ENCODE data around the gene ZNF793. TPM values are rescaled to one million over a fixed set of nuclear protein-coding genes. Genes with fewer than 3 reads are reported as not detected.
A peak's percentile ranks its signal among the peaks of the same experiment; 100 is the strongest.

The ZNF793 gene
- total RNA-seq, 4 donors from 2014 or later = 1.2 to 3.4 (median 2.0) TPM

- intact Hi-C loops (cut with DNase I) = no loop called here
- no peak for DNase-seq
- Histone ChIP-seq H3K27ac (no peak overlapping the region), H3K9me3 (peaks cover 0 to 30% (median 0%) of the 10 kb centered on the region in 3 donors), H3K4me3 (no peak overlapping the region), H3K4me1 (no peaks in the 10 kb centered on the region), H3K27me3 (no peaks in the 10 kb centered on the region), H3K36me3 (peaks cover 0 to 93% (median 8%) of the 10 kb centered on the region in 3 donors)
- no peak for TF ChIP-seq POLR2A (IDR thresholded peaks at IDR 0.05)
- TF ChIP-seq CTCF (IDR thresholded peaks at IDR 0.05) = no peak
- 86 to 94% methylated on average over 7 of the region's 7 CpGs for WGBS, 2 donors
Observed at GRCh38 chr19:37564624-37565369, 58.1 kb downstream of the ZNF793 start.

- Histone ChIP-seq H3K4me3 (peak overlapping the region in 1 of 4 donors; percentile 3), H3K9me3 (peaks cover 0 to 24% (median 0%) of the 10 kb centered on the region in 3 donors), H3K27me3 (no peaks in the 10 kb centered on the region), H3K27ac (no peak overlapping the region), H3K36me3 (peaks cover 0 to 93% (median 8%) of the 10 kb centered on the region in 3 donors), H3K4me1 (no peaks in the 10 kb centered on the region)
- intact Hi-C loops (cut with DNase I) = no loop called here
- TF ChIP-seq CTCF (IDR thresholded peaks at IDR 0.05) = no peak
- TF ChIP-seq POLR2A (IDR thresholded peaks at IDR 0.05) = no peak
- DNase-seq = no peak
Observed at GRCh38 chr19:37565370-37565669, 58.6 kb downstream of the ZNF793 start.

DNA sequence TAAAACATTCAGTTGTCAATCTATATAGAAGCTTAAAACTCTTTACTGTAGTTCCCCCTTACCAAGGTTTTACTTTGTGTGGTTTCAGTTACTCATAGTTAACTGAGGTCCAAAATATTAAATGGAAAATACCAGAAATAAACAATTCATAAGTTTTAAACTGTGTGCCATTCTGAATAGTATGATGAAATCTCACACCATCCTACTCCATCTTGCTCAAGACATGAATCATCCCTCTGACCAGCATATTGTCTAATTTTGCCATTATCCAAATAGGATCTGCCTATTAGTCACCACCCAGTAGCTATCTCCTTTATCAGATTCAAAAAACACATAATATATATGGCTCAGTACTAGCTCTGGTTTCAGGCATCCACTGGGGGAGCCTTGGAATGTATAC is 65.5 kb downstream of the ZNF793 start:
- Histone ChIP-seq H3K9me3 (peaks cover under 1 to 10% (median 7%) of the 10 kb centered on the region in 3 donors), H3K27ac (no peak overlapping the region), H3K4me3 (no peak overlapping the region), H3K36me3 (peaks cover 0 to 56% (median 7%) of the 10 kb centered on the region in 3 donors), H3K4me1 (no peaks in the 10 kb centered on the region), H3K27me3 (no peaks in the 10 kb centered on the region)
- no peak for DNase-seq
- no peak for TF ChIP-seq CTCF (IDR thresholded peaks at IDR 0.05)
- TF ChIP-seq POLR2A (IDR thresholded peaks at IDR 0.05) = no peak
- intact Hi-C loops (cut with DNase I) = no loop called here

- H3K27me3 ChIP-seq = no peaks in the 10 kb centered on the region
- H3K27ac ChIP-seq = no peak overlapping the region
- TF ChIP-seq POLR2A (IDR thresholded peaks at IDR 0.05) = no peak
- no peak for TF ChIP-seq CTCF (IDR thresholded peaks at IDR 0.05)
- peaks cover 18 to 97% (median 21%) of the 10 kb centered on the region in 3 donors for H3K36me3 ChIP-seq
- intact Hi-C loops (cut with DNase I) = no loop called here
- 75 to 78% methylated on average over 2 of the region's 2 CpGs for WGBS, 2 donors
- DNase-seq = no peak
- peaks cover 0 to 94% (median 64%) of the 10 kb centered on the region in 3 donors for H3K9me3 ChIP-seq
- H3K4me3 ChIP-seq = no peak overlapping the region
- H3K4me1 ChIP-seq = no peaks in the 10 kb centered on the region
Observed at GRCh38 chr19:37583340-37583739, 76.6 kb downstream of the ZNF793 start.

Other genes starting within 250 kb of the ZNF793 start
- 1 to 10 TPM; 2.2 to 6.1 (median 2.5) TPM for gene ZNF527, start 135.8 kb upstream of the ZNF793 start, total RNA-seq
- 1 to 10 TPM in 2 of 4 donors, under 1 TPM in 2; 0.61 to 2.7 (median 1.1) TPM for gene ZNF569, start 39.5 kb upstream of the ZNF793 start, total RNA-seq
- gene ZNF570, start 37.6 kb upstream of the ZNF793 start, total RNA-seq = 1 to 10 TPM; 2.2 to 7.2 (median 4.6) TPM
- 1 to 10 TPM in 3 of 4 donors, under 1 TPM in 1; 0.95 to 4.6 (median 2.1) TPM for gene ZNF571, start 87.9 kb downstream of the ZNF793 start, total RNA-seq
- 1 to 10 TPM in 1 of 4 donors, under 1 TPM in 3; 0.44 to 2.5 (median 0.82) TPM for gene ZNF540, start 87.9 kb downstream of the ZNF793 start, total RNA-seq
- gene ZFP30, start 148.5 kb downstream of the ZNF793 start, total RNA-seq = 10 to 100 TPM in 1 of 4 donors, 1 to 10 TPM in 3; 3.4 to 13.9 (median 5.3) TPM
- 1 to 10 TPM; 1.5 to 5.7 (median 3.3) TPM for gene ZNF607, start 212.8 kb downstream of the ZNF793 start, total RNA-seq